Smooth muscle cell (in vitro differentiated cells): Measurements from ENCODE around the gene PPP1R3A. TPM values are rescaled to one million over a fixed set of nuclear protein-coding genes. Genes with fewer than 3 reads are reported as not detected.

ENCODE experiments used
- DNase-seq: peaks from one replicate; lab custom pipeline; 2025; ENCODE audit not compliant: unreplicated experiment; lab: John Stamatoyannopoulos, UW
- H2AFZ ChIP-seq: fragments of 200-600 bp; sonication (generic); 2 replicates; pipeline ENCODE4 v1.6.0; 2016; ENCODE audit warnings: antibody characterized with exemption, low read depth, mild to moderate bottlenecking
- H3F3A ChIP-seq: fragments of 200-600 bp; sonication (generic); 2 replicates; pipeline ENCODE4 v1.6.0; 2017; ENCODE audit warnings: antibody characterized with exemption, low read depth
- H3K27ac ChIP-seq: fragments of 200-600 bp; sonication (generic); 2 replicates; pipeline ENCODE4 v1.5.1; 2016; ENCODE audit warnings: low read depth, mild to moderate bottlenecking
- H3K27me3 ChIP-seq: fragments of 200-600 bp; sonication (generic); 2 replicates; pipeline ENCODE4 v1.6.1; 2016; ENCODE audit warnings: low read depth, mild to moderate bottlenecking
- H3K36me3 ChIP-seq: fragments of 200-600 bp; sonication (generic); 2 replicates; pipeline ENCODE4 v1.5.1; 2016; ENCODE audit warnings: low read depth
- H3K4me1 ChIP-seq: fragments of 200-600 bp; sonication (generic); 2 replicates; pipeline ENCODE4 v1.5.1; 2016; ENCODE audit warnings: low read depth
- H3K4me2 ChIP-seq: fragments of 200-600 bp; sonication (generic); 2 replicates; pipeline ENCODE4 v1.6.0; 2016; ENCODE audit warnings: mild to moderate bottlenecking
- H3K4me3 ChIP-seq: fragments of 200-600 bp; sonication (generic); 2 replicates; pipeline ENCODE4 v1.5.1; 2016; ENCODE audit warnings: mild to moderate bottlenecking
- H3K79me2 ChIP-seq: fragments of 200-600 bp; sonication (generic); 2 replicates; pipeline ENCODE4 v1.6.0; 2016; ENCODE audit warnings: low read depth, mild to moderate bottlenecking
- H3K9ac ChIP-seq: fragments of 200-600 bp; sonication (generic); 2 replicates; pipeline ENCODE4 v1.6.0; 2016; ENCODE audit warnings: low read depth
- H3K9me3 ChIP-seq: fragments of 200-600 bp; sonication (generic); replicated peaks from 2 replicates; pipeline ENCODE4 v1.5.1; 2016; ENCODE audit warnings: low read depth
- H4K20me1 ChIP-seq: fragments of 200-600 bp; sonication (generic); 2 replicates; pipeline ENCODE4 v1.6.0; 2016; ENCODE audit warnings: low read depth
- WGBS: methylation state at CpG from one replicate; pipeline ENCODE4 v1.1.7; 2016; ENCODE audit warnings: low lambda C conversion rate; 5-methylcytosine and 5-hydroxymethylcytosine counted together
- polyA plus RNA-seq: library from polyadenylated mRNA; unstranded; fragments of >200 nt; fragmentation: Nextera tagmentation; extraction: Ambion mirVana; gene quantifications from 2 replicates; pipeline ENCODE4 v1.2.1, GENCODE V29; 2016
- total RNA-seq: library from RNA; depleted of rRNA; stranded (reverse); fragments of >200 nt; gene quantifications from 2 replicates; pipeline ENCODE4 v1.2.3, GENCODE V29; 2014
- TF ChIP-seq, protein P1 (sequence below): fragments of 200-600 bp; sonication (generic); IDR thresholded peaks from 2 replicates; pipeline ENCODE4 v1.5.1; 2017; ENCODE audit warnings: borderline replicate concordance, mild to moderate bottlenecking, antibody characterized with exemption; ENCODE audit not compliant: insufficient read depth, poor library complexity, severe bottlenecking

Gene PPP1R3A
- total and polyA plus RNA-seq, 2 experiments from 2014 or later: not detected

DNA sequence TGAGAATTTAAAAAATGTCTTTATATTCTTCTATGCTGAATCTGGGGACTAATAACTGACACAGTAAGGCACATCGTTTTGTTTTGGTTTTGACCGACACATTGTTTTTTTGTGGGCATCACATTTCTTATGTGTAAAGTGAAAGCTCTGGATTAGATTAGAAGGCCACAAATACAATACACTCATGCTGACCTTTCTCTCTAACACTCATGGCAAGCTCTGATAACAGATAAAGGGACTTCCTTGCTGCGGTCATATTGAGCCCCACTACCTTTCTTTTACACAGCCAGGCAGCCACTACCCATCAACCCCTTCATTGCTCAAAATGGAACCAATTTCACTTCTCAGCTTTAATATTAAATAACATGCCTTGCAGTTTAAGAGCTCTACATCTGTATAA is 26.0 kb downstream of the PPP1R3A start:
- no peaks in the 10 kb centered on the region for H3K79me2 ChIP-seq
- 31% methylated on average over 3 of the region's 3 CpGs for WGBS
- no peaks in the 10 kb centered on the region for H3K9me3 ChIP-seq
- no peak for DNase-seq
- H3K36me3 ChIP-seq: no peaks in the 10 kb centered on the region
- no peaks in the 10 kb centered on the region for H3K27me3 ChIP-seq
- no peaks in the 10 kb centered on the region for H3F3A ChIP-seq
- no peaks in the 10 kb centered on the region for H4K20me1 ChIP-seq
- H3K4me3 ChIP-seq: no peak overlapping the region
- H3K4me1 ChIP-seq: no peaks in the 10 kb centered on the region
- no peak overlapping the region for H3K4me2 ChIP-seq
- no peak overlapping the region for H3K27ac ChIP-seq
- no peak overlapping the region for H3K9ac ChIP-seq
- no peak overlapping the region for H2AFZ ChIP-seq
- TF ChIP-seq, protein P1, sequence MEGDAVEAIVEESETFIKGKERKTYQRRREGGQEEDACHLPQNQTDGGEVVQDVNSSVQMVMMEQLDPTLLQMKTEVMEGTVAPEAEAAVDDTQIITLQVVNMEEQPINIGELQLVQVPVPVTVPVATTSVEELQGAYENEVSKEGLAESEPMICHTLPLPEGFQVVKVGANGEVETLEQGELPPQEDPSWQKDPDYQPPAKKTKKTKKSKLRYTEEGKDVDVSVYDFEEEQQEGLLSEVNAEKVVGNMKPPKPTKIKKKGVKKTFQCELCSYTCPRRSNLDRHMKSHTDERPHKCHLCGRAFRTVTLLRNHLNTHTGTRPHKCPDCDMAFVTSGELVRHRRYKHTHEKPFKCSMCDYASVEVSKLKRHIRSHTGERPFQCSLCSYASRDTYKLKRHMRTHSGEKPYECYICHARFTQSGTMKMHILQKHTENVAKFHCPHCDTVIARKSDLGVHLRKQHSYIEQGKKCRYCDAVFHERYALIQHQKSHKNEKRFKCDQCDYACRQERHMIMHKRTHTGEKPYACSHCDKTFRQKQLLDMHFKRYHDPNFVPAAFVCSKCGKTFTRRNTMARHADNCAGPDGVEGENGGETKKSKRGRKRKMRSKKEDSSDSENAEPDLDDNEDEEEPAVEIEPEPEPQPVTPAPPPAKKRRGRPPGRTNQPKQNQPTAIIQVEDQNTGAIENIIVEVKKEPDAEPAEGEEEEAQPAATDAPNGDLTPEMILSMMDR: no peak

DNA sequence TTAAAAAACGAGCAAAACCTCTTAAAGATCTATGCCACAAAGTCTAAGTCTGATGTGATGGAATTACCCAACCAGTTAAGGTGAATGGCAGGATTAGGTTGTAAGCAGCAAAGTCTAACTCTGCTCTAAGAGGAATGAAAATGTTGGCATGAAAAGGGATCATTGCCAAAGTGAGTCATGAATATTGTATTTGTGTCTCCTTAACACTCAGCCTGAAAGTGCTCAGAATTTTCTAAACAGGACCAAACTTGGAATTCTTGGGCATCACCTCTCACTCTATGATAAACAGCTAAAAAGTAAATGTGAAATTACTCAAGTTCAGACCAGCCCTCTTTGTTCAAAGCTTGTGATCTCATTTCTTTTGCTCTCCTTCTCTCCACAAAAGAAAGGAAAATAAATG is 27.0 kb downstream of the PPP1R3A start:
- Histone ChIP-seq H3K36me3 (no peaks in the 10 kb centered on the region), H3K9me3 (no peaks in the 10 kb centered on the region), H3K79me2 (no peaks in the 10 kb centered on the region), H4K20me1 (no peaks in the 10 kb centered on the region), H3K27me3 (no peaks in the 10 kb centered on the region), H3K27ac (no peak overlapping the region), H2AFZ (no peak overlapping the region), H3F3A (no peaks in the 10 kb centered on the region), H3K4me3 (no peak overlapping the region), H3K4me1 (no peaks in the 10 kb centered on the region), H3K4me2 (no peak overlapping the region), H3K9ac (no peak overlapping the region)
- no peak for DNase-seq
- TF ChIP-seq, protein P1: no peak
- 56% methylated on average over 1 of the region's 1 CpG for WGBS

DNA sequence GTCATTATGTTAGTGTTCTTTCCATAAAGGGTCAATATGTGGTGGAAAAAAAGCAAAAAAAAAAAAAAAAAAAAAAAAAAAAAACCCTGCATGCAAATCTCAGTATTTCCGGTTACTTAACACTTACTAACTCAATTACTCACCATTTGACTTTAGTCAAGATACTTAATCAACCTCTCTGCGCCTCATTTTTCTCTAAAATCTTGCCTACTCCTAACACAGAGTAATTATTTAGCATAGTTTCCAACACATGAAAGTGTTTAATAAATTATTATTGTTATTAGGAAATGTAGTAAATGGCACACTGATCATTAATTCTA is 27.8 kb downstream of the PPP1R3A start:
- Histone ChIP-seq H3K27me3 (no peaks in the 10 kb centered on the region), H3K4me2 (no peak overlapping the region), H4K20me1 (no peaks in the 10 kb centered on the region), H3K9ac (no peak overlapping the region), H3K36me3 (no peaks in the 10 kb centered on the region), H3K9me3 (no peaks in the 10 kb centered on the region), H2AFZ (no peak overlapping the region), H3K27ac (no peak overlapping the region), H3K4me1 (no peaks in the 10 kb centered on the region), H3K79me2 (no peaks in the 10 kb centered on the region), H3K4me3 (no peak overlapping the region), H3F3A (no peaks in the 10 kb centered on the region)
- 87% methylated on average over 2 of the region's 2 CpGs for WGBS
- TF ChIP-seq, protein P1: no peak
- no peak for DNase-seq

DNA sequence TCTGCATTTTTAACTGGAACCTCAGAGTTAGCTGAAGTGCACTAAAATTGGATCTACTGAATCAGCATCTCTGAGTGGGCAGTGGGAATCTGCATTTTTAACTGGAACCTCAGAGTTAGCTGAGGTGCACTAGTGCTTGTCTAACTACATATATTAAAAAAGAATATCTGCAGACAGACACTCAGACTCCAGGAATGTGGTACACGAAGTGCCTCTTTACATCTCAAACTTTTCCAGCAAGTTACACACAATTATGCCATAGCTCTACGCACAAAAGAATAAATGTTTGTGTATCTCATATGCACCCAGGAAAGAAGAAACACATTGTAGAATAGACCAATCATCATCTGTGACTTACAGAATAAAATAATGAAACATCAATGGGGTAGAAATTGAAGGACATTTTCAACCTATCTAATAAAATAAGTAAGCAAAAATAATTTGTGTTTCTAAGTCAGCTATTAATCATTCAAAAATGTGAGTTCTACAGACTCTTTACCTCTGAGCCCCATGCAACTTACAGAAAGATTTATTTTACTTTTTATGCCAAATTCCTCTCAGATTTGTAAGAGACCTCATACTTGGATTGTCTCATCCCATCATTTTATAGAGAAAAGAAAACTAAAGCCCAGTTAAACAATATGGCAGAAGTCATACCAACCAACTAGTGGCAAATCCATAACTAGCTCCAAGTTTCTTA is 28.3 kb downstream of the PPP1R3A start:
- no peak overlapping the region for H2AFZ ChIP-seq
- H4K20me1 ChIP-seq: no peaks in the 10 kb centered on the region
- H3K36me3 ChIP-seq: no peaks in the 10 kb centered on the region
- no peaks in the 10 kb centered on the region for H3K27me3 ChIP-seq
- WGBS: 88% methylated on average over 2 of the region's 2 CpGs
- H3K9ac ChIP-seq: no peak overlapping the region
- no peak overlapping the region for H3K27ac ChIP-seq
- no peaks in the 10 kb centered on the region for H3K4me1 ChIP-seq
- no peak overlapping the region for H3K4me3 ChIP-seq
- DNase-seq: no peak
- no peaks in the 10 kb centered on the region for H3F3A ChIP-seq
- TF ChIP-seq, protein P1: no peak
- no peaks in the 10 kb centered on the region for H3K9me3 ChIP-seq
- no peak overlapping the region for H3K4me2 ChIP-seq
- H3K79me2 ChIP-seq: no peaks in the 10 kb centered on the region
